DMS79 (cell line): Measurements from ENCODE around the gene CCM2.
"Not testable (repeated sequence)": the region's sequence is repeated elsewhere in the genome, so short reads cannot be mapped to it uniquely, and the experiment has no call there.

Experiments
- DNase-seq: peaks from one replicate; lab custom pipeline; 2025; lab: John Stamatoyannopoulos, UW

The CCM2 gene

GRCh38 chr7:44982535-44982923 lies 17.5 kb upstream of the CCM2 start:
- no peak for DNase-seq

DNA sequence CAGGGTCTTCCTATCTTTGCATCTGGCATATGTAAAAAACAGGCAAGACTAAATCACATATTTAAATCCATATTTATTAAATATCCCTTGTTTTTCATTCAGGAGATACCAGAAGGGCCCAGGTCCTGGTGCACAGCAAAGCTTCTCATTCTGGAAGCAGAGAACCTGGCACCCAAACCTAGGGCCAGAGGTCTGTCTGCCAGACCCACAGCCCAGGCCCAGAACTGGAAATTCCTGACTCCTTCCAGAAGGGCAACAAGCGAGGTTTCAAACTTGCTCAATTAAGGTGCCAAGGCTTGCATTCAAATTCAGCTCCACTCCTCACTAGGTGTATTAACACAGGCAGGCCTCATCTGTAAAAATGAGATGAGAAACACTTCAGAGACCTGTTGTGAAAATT lies 17.0 kb upstream of the CCM2 start:
- no peak for DNase-seq

DNA sequence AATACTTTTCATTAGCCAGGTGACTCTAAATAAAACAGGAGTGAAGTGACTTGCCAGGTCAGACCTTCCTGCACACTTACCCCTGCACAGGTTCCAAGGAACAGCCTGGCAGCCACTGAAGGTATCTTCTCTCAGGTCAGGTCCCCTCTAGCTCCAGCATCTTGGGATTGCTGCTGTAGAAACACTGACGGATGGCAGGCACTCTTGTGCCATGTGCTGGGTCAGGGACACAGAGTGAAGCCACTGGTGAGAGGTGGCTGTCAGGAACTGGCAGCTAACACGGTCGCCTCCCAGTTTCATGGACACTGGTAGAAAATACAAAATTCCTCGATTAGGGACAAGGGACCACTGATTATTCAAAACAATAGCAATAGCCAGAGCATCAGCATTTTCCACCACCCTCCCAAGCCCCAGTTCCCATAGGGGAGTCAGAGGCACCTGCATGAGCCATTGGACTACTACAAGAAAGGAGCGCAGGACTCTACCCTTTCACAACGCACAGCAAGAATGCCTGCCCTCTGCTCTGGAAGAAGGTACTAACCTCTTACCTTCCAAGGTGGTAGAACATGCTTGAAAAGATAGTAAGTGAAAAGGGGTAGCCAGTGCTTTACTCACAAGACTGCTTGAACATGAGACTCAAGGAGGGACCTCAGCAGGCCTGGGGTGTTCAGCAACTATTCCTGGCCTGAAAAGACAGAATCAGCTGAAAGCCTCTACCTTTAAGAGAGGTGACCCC lies 16.1 kb upstream of the CCM2 start:
- DNase-seq: no peak

GRCh38 chr7:44984478-44984758 lies 15.6 kb upstream of the CCM2 start:
- DNase-seq: no peak

DNA sequence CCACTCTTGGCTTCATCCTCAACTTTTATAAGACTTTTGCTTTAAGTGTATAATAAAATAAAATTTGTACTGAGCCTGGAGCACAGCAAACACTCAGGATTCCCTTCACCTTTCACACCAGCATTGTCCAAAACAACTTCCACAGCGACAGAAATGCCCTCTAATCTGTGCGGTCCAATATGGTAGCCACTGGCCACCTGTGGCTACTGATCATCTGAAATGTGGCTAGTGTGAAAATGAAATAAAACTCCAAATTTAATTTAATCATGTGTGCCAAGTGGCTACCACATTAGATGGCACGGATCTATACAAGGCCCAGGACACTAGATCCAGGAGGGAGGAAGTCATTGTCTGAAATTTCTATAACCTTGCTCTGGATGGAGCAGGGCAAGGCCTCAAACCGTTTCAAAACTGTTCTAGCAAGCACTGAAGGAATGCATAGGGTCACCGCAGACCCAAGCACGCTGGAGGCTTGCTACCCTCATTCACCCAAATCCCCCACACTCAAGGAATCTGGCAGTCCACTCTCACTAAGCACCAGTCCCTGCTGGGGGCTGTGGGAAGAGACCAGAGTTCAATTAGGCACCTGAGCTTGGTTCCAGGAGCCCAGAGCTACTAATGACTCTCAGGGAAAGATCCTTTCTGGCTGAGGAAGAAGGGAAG lies 14.8 kb upstream of the CCM2 start:
- DNase-seq: no peak

DNA sequence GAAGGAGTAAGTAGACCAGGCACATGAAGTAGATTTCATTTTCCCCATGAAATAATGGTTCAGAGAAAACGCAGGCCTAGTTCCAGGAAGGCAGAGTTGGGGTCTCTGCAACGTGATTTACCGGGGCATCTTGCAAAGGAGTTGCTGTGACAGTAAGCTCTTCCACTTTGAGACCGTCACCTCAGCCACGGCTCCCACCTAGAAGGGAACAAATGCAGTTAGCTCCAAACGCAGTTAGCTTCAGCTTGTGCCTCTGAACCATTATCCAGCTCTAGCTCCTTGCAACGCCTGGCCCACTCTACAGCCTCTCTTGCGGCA lies 14.1 kb upstream of the CCM2 start:
- DNase-seq: no peak

GRCh38 chr7:44986218-44987053 lies 13.6 kb upstream of the CCM2 start:
- peak; percentile 89 for DNase-seq

DNA sequence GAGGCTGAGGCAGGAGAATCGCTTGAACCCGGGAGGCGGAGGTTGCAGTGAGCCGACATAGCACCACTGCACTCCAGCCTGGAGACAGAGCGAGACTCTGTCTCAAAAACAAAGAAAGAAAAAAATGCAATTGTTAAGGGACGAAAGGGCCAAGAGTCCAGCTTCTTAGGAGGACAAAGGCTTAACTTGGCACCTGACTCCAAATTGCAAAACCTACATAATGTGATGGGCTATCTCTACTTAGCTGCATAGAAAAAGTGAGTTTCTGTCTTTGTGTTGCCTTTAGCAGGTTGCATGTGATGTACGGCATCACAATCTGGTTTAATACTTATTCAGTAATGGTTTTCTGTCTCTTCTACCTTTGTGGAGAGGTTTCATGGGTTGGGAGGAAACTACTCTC lies 12.5 kb upstream of the CCM2 start:
- no peak for DNase-seq

DNA sequence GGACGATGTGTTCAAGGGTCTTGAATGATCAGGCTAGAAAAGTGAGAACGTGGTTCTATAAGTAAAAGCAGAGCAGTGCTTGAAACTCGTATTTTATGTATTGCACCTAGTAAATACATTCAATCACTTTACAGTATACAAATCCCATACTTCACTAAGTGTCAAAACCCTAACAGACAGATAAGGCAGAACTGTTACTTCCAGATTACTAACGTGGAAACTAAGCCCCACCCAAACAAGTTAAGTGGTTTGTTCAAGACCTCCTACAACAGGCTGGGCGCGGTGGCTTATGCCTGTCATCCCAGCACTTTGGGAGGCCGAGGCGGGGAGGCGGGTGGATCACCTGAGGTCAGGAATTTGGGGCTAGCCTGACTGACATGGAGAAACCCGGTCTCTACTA lies 12.0 kb upstream of the CCM2 start:
- DNase-seq: no peak

GRCh38 chr7:44988701-44989100 lies 11.3 kb upstream of the CCM2 start:
- DNase-seq: no peak

- no peak for DNase-seq
These were observed 10.9 kb upstream of the CCM2 start for GRCh38 chr7:44989132-44989531.

DNA sequence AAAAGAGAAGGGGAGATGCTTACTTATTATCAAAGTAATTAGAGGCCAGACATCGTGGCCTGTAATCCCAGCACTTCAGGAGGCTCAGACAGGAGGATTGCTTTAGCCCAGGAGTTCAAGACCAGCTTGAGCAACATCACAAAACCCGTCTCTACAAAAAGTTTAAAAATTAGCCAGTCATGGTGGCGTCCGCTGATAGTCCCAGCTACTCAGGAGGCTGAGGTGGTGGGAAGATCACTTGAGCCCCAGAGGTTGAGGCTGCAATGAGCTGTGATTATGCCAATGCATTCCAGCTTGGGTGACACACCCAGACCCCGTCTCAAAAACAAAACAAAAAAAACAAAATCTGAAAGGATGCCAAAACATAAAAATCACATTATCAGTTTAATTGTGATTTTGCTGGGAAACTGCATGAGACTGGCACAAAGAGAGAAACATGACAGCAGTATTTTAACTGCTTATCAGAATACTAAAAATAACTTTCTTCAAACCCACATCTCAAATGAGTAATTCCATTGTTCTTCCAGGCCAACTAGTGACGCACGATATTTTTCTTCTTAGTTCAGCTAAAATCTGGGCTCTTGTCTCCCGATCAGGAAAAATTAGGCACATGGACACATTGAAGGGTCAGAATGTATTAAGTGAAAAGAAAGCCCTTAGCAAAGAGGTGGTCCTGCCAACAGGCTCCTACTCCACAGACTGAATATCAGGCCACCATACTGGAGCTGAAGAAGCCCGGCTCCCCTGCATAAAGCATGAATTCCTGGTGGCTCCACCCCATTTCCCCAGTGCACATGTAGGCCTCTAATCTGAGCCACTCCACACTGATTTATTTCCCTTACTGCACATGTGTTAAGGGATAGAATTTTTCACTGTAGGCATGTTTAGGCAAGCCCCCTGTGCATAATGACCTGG lies 9.6 kb upstream of the CCM2 start:
- peak; percentile 15 for DNase-seq

DNA sequence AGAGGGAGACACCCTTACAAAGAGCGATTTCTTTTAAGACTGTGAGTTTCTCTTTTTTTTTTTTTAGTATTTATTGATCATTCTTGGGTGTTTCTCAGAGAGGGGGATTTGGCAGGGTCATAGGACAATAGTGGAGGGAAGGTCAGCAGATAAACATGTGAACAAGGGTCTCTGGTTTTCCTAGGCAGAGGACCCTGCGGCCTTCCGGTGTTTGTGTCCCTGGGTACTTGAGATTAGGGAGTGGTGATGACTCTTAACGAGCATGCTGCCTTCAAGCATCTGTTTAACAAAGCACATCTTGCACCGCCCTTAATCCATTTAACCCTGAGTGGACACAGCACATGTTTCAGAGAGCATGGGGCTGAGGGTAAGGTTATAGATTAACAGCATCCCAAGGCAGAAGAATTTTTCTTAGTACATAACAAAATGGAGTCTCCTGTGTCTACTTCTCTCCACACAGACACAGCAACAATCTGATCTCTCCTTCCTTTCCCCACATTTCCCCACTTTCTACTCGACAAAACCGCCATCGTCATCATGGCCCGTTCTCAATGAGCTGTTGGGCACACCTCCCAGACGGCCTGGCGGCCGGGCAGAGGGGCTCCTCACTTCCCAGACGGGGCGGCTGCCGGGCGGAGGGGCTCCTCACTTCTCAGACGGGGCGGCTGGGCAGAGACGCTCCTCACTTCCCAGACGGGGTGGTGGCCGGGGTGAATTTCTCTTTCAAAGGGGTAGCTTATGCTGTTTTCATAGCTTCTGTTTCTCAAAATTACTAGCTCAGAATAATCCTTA lies 7.8 kb upstream of the CCM2 start:
- not testable (repeated sequence) for DNase-seq

DNA sequence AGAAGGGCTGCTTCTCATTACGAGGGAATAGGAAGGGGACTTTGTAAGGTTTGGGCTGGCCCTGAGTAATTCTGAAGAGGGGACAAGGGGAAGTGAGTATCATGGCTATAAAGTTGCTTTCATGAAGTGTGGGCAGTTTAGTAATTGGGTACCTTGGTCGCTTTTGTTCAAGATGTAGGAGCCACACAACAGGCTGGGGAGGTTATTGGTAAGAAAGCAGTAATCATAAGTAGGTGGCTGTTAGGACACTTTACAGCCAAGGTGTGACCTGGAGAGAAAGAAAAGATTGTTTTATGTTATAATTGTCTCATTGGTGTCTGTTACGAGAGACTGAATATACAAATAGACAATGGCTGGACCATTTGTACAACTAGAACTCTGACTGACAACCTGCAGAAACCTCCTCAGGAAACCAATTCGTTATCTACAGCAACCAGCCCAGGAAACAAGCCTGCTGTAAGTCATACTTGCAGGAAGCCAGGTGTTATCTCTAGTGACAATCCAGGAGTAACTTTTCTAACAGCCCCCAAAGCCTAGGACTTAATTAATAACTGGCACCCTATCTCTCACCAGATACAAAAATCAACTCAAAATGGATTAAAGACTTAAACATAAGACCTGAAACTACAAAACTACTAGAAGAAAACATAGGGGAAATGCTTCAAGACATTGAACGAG lies 5.0 kb upstream of the CCM2 start:
- DNase-seq: no peak

DNA sequence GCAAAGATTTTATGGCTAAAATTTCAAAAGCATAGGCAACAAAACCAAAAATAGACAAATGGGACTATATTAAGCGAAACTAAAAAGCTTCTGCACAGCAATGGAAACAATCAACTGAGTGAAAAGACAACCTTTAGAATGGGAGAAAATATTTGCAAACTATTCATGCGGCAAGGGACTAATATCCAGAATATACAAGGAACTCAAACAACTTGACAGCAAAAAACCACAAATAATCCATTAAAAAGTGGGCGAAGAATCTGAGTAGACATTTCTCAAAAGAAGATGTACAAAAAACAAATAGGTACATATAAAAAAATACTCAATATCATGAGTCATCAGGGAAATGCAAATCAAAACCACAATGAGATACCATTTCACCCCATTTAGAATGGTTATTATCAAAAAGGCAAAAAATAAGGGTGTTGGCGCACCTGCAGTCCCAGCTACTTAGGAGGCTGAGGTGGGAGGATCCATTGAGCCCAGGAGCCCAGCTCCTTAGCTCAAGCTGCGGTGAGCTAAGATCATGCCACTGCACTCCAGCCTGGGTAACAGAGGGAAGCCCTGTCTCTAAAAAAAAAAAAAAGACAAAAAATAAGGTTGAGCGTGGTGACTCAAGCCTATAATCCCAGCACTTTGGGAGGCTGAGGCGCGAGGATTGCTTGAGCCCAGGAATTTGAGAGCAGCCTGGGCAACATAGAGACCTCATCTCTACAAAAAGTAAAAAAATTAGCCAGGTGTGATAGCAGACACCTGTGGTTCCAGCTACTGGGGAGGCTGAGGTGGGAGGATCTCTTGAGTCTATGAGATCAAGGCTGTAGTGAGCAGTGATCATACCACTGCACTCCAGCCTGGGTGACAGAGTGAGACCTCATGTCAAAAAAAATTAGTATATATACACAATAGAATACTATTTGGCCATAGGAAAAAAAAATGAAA lies 4.2 kb upstream of the CCM2 start:
- no peak for DNase-seq

DNA sequence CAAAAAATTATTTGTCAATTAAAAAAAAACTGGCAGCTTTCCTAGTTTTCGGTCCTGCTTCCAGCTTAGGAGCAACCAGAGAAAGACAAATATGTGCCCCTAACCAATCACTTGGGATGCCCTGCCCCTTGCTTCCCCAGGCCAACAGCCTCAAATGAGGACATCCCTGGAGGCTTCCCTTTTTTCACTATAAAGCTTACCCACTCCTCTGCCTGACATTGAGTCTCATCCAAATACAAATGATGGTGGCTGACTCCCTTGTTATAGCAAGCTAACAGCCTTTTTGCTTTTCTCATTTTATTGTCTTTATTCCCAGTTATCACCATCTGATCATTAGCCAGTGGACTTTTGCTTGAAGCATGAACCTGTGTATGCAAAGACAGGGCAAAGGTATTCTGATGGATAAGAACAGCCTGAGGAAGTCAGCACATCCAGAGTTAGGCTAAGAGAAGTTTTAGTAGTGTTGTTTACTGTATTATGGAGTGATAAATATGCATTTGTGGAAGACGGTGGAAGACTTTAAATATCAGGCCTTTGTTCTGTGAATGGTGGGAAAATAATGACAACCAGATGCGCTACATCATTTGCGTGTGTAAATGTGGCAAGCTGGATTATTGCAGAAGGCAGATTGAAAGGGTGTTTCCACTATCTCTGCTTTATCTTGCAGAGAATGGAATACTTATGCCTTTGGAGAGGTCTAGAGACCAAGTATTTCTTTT lies 1.7 kb upstream of the CCM2 start:
- DNase-seq: no peak

- DNase-seq: peak; percentile 100
These were observed 532 bp upstream of the CCM2 start for GRCh38 chr7:44999245-45000092.

DNA sequence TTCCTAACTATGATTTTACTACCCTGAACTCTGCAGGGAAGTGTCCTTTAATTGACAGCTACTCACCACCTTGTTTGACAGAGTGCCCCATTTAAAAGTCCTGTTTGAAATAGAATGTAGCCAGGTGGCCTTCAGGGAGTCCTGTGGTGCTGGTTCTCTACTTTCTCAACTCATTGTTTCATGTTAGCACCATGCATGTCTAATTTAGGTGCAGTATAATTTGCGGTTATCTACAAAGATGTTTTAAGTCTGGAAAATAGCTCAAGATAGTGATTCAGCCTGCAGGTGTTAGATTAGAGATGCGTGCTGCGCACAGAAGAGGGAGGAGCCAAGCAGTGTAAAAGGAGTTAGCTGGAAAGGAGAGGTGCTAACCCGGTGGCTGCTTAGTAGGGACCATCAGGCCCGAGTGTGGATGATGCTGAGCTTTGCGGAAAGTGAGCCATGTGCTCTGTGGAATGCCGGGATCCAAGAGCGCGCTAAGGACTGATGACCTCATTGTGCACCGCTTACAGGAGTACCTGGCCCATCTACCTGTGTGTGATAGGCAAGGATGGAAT lies 1.2 kb downstream of the CCM2 start:
- peak; percentile 65 for DNase-seq
